ENCODE data around the gene TMA7B. TPM values are rescaled to one million over a fixed set of nuclear protein-coding genes. Genes with fewer than 3 reads are reported as not detected.

TMA7B gene
- total RNA-seq, 1 donor, result not detected

GRCh38 chr22:39972641-39973040 is 12.4 kb downstream of the TMA7B start:
- Histone ChIP-seq H3K4me3 (ENCODE audit: insufficient read depth, low read length) (no peak overlapping the region), H3K36me3 (ENCODE audit: insufficient read depth, low read length) (no peaks in the 10 kb centered on the region), H3K27ac (ENCODE audit: low read depth, low read length) (no peak overlapping the region), H3K4me2 (ENCODE audit: insufficient read depth, low read length) (no peak overlapping the region), H4K20me1 (ENCODE audit: insufficient read depth, low read length) (no peaks in the 10 kb centered on the region), H3K4me1 (ENCODE audit: insufficient read depth, low read length) (no peaks in the 10 kb centered on the region), H3K79me2 (ENCODE audit: insufficient read depth, low read length) (no peaks in the 10 kb centered on the region), H3K9me3 (ENCODE audit: low read depth, low read length) (no peaks in the 10 kb centered on the region), H2AFZ (ENCODE audit: low read length) (no peak overlapping the region), H3K27me3 (ENCODE audit: insufficient read depth, low read length) (peaks cover 49% of the 10 kb centered on the region)
- no peak for TF ChIP-seq CTCF (IDR thresholded peaks at IDR 0.05; ENCODE audit: extremely low read depth, low read depth, low read length)
- DNase-seq (ENCODE audit: insufficient read length, low spot score, missing footprints), result no peak

GRCh38 chr22:39973656-39974055 is 13.5 kb downstream of the TMA7B start:
- Histone ChIP-seq H3K27me3 (ENCODE audit: insufficient read depth, low read length) (peaks cover 49% of the 10 kb centered on the region), H3K9me3 (ENCODE audit: low read depth, low read length) (no peaks in the 10 kb centered on the region), H3K4me3 (ENCODE audit: insufficient read depth, low read length) (no peak overlapping the region), H3K36me3 (ENCODE audit: insufficient read depth, low read length) (no peaks in the 10 kb centered on the region), H3K79me2 (ENCODE audit: insufficient read depth, low read length) (no peaks in the 10 kb centered on the region), H4K20me1 (ENCODE audit: insufficient read depth, low read length) (no peaks in the 10 kb centered on the region), H2AFZ (ENCODE audit: low read length) (no peak overlapping the region), H3K4me1 (ENCODE audit: insufficient read depth, low read length) (no peaks in the 10 kb centered on the region), H3K4me2 (ENCODE audit: insufficient read depth, low read length) (no peak overlapping the region), H3K27ac (ENCODE audit: low read depth, low read length) (no peak overlapping the region)
- no peak for DNase-seq (ENCODE audit: insufficient read length, low spot score, missing footprints)
- TF ChIP-seq CTCF (IDR thresholded peaks at IDR 0.05; ENCODE audit: extremely low read depth, low read depth, low read length), result no peak

GRCh38 chr22:39974065-39974464 is 13.9 kb downstream of the TMA7B start:
- Histone ChIP-seq H3K4me1 (ENCODE audit: insufficient read depth, low read length) (no peaks in the 10 kb centered on the region), H2AFZ (ENCODE audit: low read length) (no peak overlapping the region), H3K36me3 (ENCODE audit: insufficient read depth, low read length) (no peaks in the 10 kb centered on the region), H3K27ac (ENCODE audit: low read depth, low read length) (no peak overlapping the region), H4K20me1 (ENCODE audit: insufficient read depth, low read length) (no peaks in the 10 kb centered on the region), H3K4me3 (ENCODE audit: insufficient read depth, low read length) (no peak overlapping the region), H3K9me3 (ENCODE audit: low read depth, low read length) (no peaks in the 10 kb centered on the region), H3K4me2 (ENCODE audit: insufficient read depth, low read length) (no peak overlapping the region), H3K27me3 (ENCODE audit: insufficient read depth, low read length) (peaks cover 49% of the 10 kb centered on the region), H3K79me2 (ENCODE audit: insufficient read depth, low read length) (no peaks in the 10 kb centered on the region)
- no peak for TF ChIP-seq CTCF (IDR thresholded peaks at IDR 0.05; ENCODE audit: extremely low read depth, low read depth, low read length)
- no peak for DNase-seq (ENCODE audit: insufficient read length, low spot score, missing footprints)

- Histone ChIP-seq H3K27ac (ENCODE audit: low read depth, low read length) (no peak overlapping the region), H4K20me1 (ENCODE audit: insufficient read depth, low read length) (no peaks in the 10 kb centered on the region), H3K79me2 (ENCODE audit: insufficient read depth, low read length) (no peaks in the 10 kb centered on the region), H3K4me1 (ENCODE audit: insufficient read depth, low read length) (no peaks in the 10 kb centered on the region), H3K27me3 (ENCODE audit: insufficient read depth, low read length) (peaks cover 30% of the 10 kb centered on the region), H2AFZ (ENCODE audit: low read length) (no peak overlapping the region), H3K4me2 (ENCODE audit: insufficient read depth, low read length) (no peak overlapping the region), H3K4me3 (ENCODE audit: insufficient read depth, low read length) (no peak overlapping the region), H3K36me3 (ENCODE audit: insufficient read depth, low read length) (no peaks in the 10 kb centered on the region), H3K9me3 (ENCODE audit: low read depth, low read length) (no peaks in the 10 kb centered on the region)
- peak; percentile 66 for DNase-seq (ENCODE audit: insufficient read length, low spot score, missing footprints)
- TF ChIP-seq CTCF (IDR thresholded peaks at IDR 0.05; ENCODE audit: extremely low read depth, low read depth, low read length), result no peak
Observed at GRCh38 chr22:39979048-39979447, 18.9 kb downstream of the TMA7B start.

Data from osteoblast (primary cell).